Measurements from ENCODE around the gene FOXD4L6.
"Not testable (repeated sequence)": the region's sequence is repeated elsewhere in the genome, so short reads cannot be mapped to it uniquely, and the experiment has no call there.

GRCh38 chr9:41094010-41094773 lies 34.3 kb downstream of the FOXD4L6 start:
- not testable (repeated sequence) for TF ChIP-seq CTCF, EZH2phosphoT487 (IDR thresholded peaks at IDR 0.05)

Data from neural progenitor cell (in vitro differentiated cells).